SK-N-SH (cell line): Measurements from ENCODE around the gene FAM120B. TPM values are rescaled to one million over a fixed set of nuclear protein-coding genes. Genes with fewer than 3 reads are reported as not detected.

Source experiments
- CTCF ChIA-PET: fragments of 300-600, 350-600 bp; formaldehyde crosslinking; extraction: SDS; loops from one replicate; lab custom pipeline; 2021; lab: Yijun Ruan, JAX
- POLR2A ChIA-PET: fragments of 350-600 bp; sonication (Branson Sonifier 250); formaldehyde crosslinking; extraction: SDS; loops from one replicate; lab custom pipeline; 2020; ENCODE audit warnings: antibody characterized with exemption, inconsistent platforms; lab: Yijun Ruan, JAX
- DNase-seq: peaks from one replicate; pipeline ENCODE4 v3.0.0; 2012
- H2AFZ ChIP-seq: fragments of 200-600 bp; sonication (generic); 2 replicates; pipeline ENCODE4 v1.8.1; 2016; ENCODE audit warnings: antibody characterized with exemption, mild to moderate bottlenecking, low read depth
- H3F3A ChIP-seq: fragments of 200-600 bp; sonication (generic); replicated peaks from 2 replicates; pipeline ENCODE3; 2016; ENCODE audit warnings: antibody characterized with exemption, mild to moderate bottlenecking; ENCODE audit not compliant: insufficient read depth
- H3K27ac ChIP-seq, 2 experiments: fragments of 200-500 bp in 1 of 2; fragments of 200-600 bp in 1 of 2; sonication (Bioruptor generic) in 1 of 2; sonication (generic), shearing (Covaris generic) in 1 of 2; 2 replicates each; pipeline versions ENCODE4 v1.5.1 to v1.6.1; 2014 to 2016; ENCODE audit warnings: low read depth in 2 of 2, inconsistent platforms in 1 of 2, low read length in 1 of 2, mild to moderate bottlenecking in 1 of 2, mixed read lengths in 1 of 2
- H3K27me3 ChIP-seq: fragments of 200-600 bp; sonication (generic), shearing (Covaris generic); 2 replicates; pipeline ENCODE4 v1.6.1; 2016; ENCODE audit warnings: mixed run types; ENCODE audit not compliant: insufficient read depth
- H3K36me3 ChIP-seq, 2 experiments: fragments of 200-500 bp in 1 of 2; fragments of 200-600 bp in 1 of 2; sonication (Bioruptor generic) in 1 of 2; sonication (generic) in 1 of 2; replicated peaks in 1 of 2; 2 replicates each; pipeline versions ENCODE3 to v1.5.1; 2014 to 2016; ENCODE audit warnings: low read length in 1 of 2, mild to moderate bottlenecking in 1 of 2; ENCODE audit not compliant: insufficient read depth in 2 of 2, control insufficient read depth in 1 of 2
- H3K4me1 ChIP-seq, 2 experiments: fragments of 200-500 bp in 1 of 2; fragments of 200-600 bp in 1 of 2; sonication (Bioruptor generic) in 1 of 2; sonication (generic), shearing (Covaris generic) in 1 of 2; 2 replicates each; pipeline versions ENCODE4 v1.5.1 to v1.6.1; 2014 to 2016; ENCODE audit warnings: low read depth in 1 of 2, low read length in 1 of 2, mixed run types in 1 of 2; ENCODE audit not compliant: insufficient read depth in 2 of 2, control insufficient read depth in 1 of 2
- H3K4me2 ChIP-seq: fragments of 200-600 bp; sonication (generic), shearing (Covaris generic); 2 replicates; pipeline ENCODE4 v1.6.1; 2017; ENCODE audit warnings: mixed run types
- H3K4me3 ChIP-seq, 2 experiments: fragments of 200-500 bp in 1 of 2; fragments of 200-600 bp in 1 of 2; sonication (Bioruptor generic) in 1 of 2; sonication (generic), shearing (Covaris generic) in 1 of 2; 2 replicates each; pipeline versions ENCODE4 v1.5.1 to v1.8.1; 2014 to 2016; ENCODE audit warnings: low read depth in 2 of 2, inconsistent platforms in 1 of 2, low read length in 1 of 2, mild to moderate bottlenecking in 1 of 2, mixed read lengths in 1 of 2, moderate library complexity in 1 of 2
- H3K79me2 ChIP-seq: fragments of 200-600 bp; sonication (generic); 2 replicates; pipeline ENCODE4 v1.8.1; 2017; ENCODE audit warnings: mild to moderate bottlenecking; ENCODE audit not compliant: insufficient read depth
- H3K9ac ChIP-seq: fragments of 200-600 bp; sonication (generic); 2 replicates; pipeline ENCODE4 v1.6.1; 2017; ENCODE audit warnings: mixed run types
- H3K9me2 ChIP-seq: fragments of 200-600 bp; sonication (generic); 2 replicates; pipeline ENCODE4 v1.6.1; 2017; ENCODE audit warnings: mixed run types
- H3K9me3 ChIP-seq: fragments of 200-600 bp; sonication (generic); 2 replicates; pipeline ENCODE4 v1.6.1; 2017; ENCODE audit warnings: mixed run types, mild to moderate bottlenecking, moderate library complexity
- H4K20me1 ChIP-seq: fragments of 200-600 bp; sonication (generic); 2 replicates; pipeline ENCODE4 v1.6.1; 2017; ENCODE audit warnings: mild to moderate bottlenecking, mixed run types; ENCODE audit not compliant: insufficient read depth
- CHD2 ChIP-seq: fragments of 150-350 bp; IDR thresholded peaks from 2 replicates; pipeline ENCODE4 v1.6.1; 2018; ENCODE audit warnings: low read length; ENCODE audit not compliant: partially characterized antibody
- ELF1 ChIP-seq: IDR thresholded peaks from 2 replicates; pipeline ENCODE4 v1.4.0; 2012
- FOXM1 ChIP-seq: IDR thresholded peaks from 2 replicates; pipeline ENCODE4 v1.4.0; 2012; ENCODE audit warnings: low read depth, mild to moderate bottlenecking
- GATA2 ChIP-seq: sonication (generic); formaldehyde crosslinking; IDR thresholded peaks from 2 replicates; pipeline ENCODE4 v1.5.0; 2020; ENCODE audit warnings: mild to moderate bottlenecking, missing genetic modification reagents
- JUND ChIP-seq: IDR thresholded peaks from 2 replicates; pipeline ENCODE4 v1.4.0; 2012
- RAD21 ChIP-seq: IDR thresholded peaks from 2 replicates; pipeline ENCODE4 v1.6.1; 2012; ENCODE audit warnings: mild to moderate bottlenecking, low read length
- SMC3 ChIP-seq: IDR thresholded peaks from 2 replicates; pipeline ENCODE4 v1.6.1; 2012; ENCODE audit warnings: low read depth, low read length, improper control_type of control experiment
- TAF1 ChIP-seq: IDR thresholded peaks from 2 replicates; pipeline ENCODE4 v1.6.1; 2012; ENCODE audit warnings: low read depth, mild to moderate bottlenecking, low read length, moderate library complexity, borderline replicate concordance
- TCF12 ChIP-seq: IDR thresholded peaks from 2 replicates; pipeline ENCODE4 v1.4.0; 2012
- USF2 ChIP-seq: fragments of 150-350 bp; IDR thresholded peaks from 2 replicates; pipeline ENCODE4 v1.6.1; 2017; ENCODE audit warnings: antibody characterized with exemption, low read length, low read depth, borderline replicate concordance
- WGBS: methylation state at CpG from one replicate; pipeline ENCODE4 v1.1.6; 2017; ENCODE audit warnings: low lambda C conversion rate; 5-methylcytosine and 5-hydroxymethylcytosine counted together
- polyA plus RNA-seq, 3 experiments: library from polyadenylated mRNA; depleted of rRNA; stranded (reverse); fragments of >200 nt; gene quantifications; 2 replicates each; pipeline ENCODE4 v1.2.3, GENCODE V29; 2012

Gene FAM120B
- polyA plus RNA-seq, 1 of the 3 experiments (the other 2 are of a cell fraction) = 7.7 TPM

- POLR2A ChIA-PET = no interaction called here
- 94% methylated on average over 5 of the region's 5 CpGs for WGBS
Measured at GRCh38 chr6:170363255-170363654, 56.7 kb downstream of the FAM120B start.

GRCh38 chr6:170365121-170365520, 58.6 kb downstream of the FAM120B start:
- H3K27me3 ChIP-seq = no peaks in the 10 kb centered on the region
- no peaks in the 10 kb centered on the region for H4K20me1 ChIP-seq
- ChIA-PET POLR2A (no interaction called here), CTCF (interaction anchor here (1.6 kb wide), 1 partner anchor 152 kb away, joined by 4 read pairs; no protein-coding TSS in a partner anchor)
- no peak overlapping the region for H3K27ac ChIP-seq
- no peak for DNase-seq
- TF ChIP-seq SMC3 = no peak
- no peak for TF ChIP-seq FOXM1
- no peak for TF ChIP-seq USF2
- no peak for TF ChIP-seq GATA2
- no peak for TF ChIP-seq CHD2
- H3K9me3 ChIP-seq = no peaks in the 10 kb centered on the region
- WGBS = 100% methylated on average over 4 of the region's 4 CpGs
- H2AFZ ChIP-seq = no peak overlapping the region
- H3K9me2 ChIP-seq = no peaks in the 10 kb centered on the region
- no peak overlapping the region for H3K4me2 ChIP-seq
- H3K79me2 ChIP-seq = no peaks in the 10 kb centered on the region
- H3K4me1 ChIP-seq = peaks cover 0 to 21% of the 10 kb centered on the region in 2 experiments; a peak in 2 of 4 replicates
- no peaks in the 10 kb centered on the region for H3F3A ChIP-seq
- no peak overlapping the region for H3K4me3 ChIP-seq
- H3K9ac ChIP-seq = no peak overlapping the region
- H3K36me3 ChIP-seq = peaks cover 16 to 45% of the 10 kb centered on the region in 2 experiments

More at GRCh38 chr6:170363255-170363654, 56.7 kb downstream of the FAM120B start:
- no peak overlapping the region for H2AFZ ChIP-seq
- H4K20me1 ChIP-seq = no peaks in the 10 kb centered on the region
- H3K4me1 ChIP-seq = peaks cover 0 to 21% of the 10 kb centered on the region in 2 experiments; a peak in 2 of 4 replicates
- CTCF ChIA-PET = no interaction called here
- H3K9me3 ChIP-seq = no peaks in the 10 kb centered on the region
- no peaks in the 10 kb centered on the region for H3K27me3 ChIP-seq
- no peak for DNase-seq
- H3K4me3 ChIP-seq = no peak overlapping the region
- H3K4me2 ChIP-seq = no peak overlapping the region
- no peak overlapping the region for H3K9ac ChIP-seq
- TF ChIP-seq TCF12 = no peak
- H3K9me2 ChIP-seq = no peaks in the 10 kb centered on the region
- peaks cover 33 to 54% of the 10 kb centered on the region in 2 experiments for H3K36me3 ChIP-seq
- no peak overlapping the region for H3K27ac ChIP-seq
- H3K79me2 ChIP-seq = no peaks in the 10 kb centered on the region
- no peaks in the 10 kb centered on the region for H3F3A ChIP-seq

- ChIA-PET CTCF (interaction anchor here (0.9 to 1.6 kb wide), 3 partner anchors 151 to 575 kb away, joined by 3 to 4 read pairs (median 4); no protein-coding TSS in a partner anchor), POLR2A (no interaction called here)
- no peaks in the 10 kb centered on the region for H4K20me1 ChIP-seq
- no peak overlapping the region for H3K27ac ChIP-seq
- H3K4me3 ChIP-seq = no peak overlapping the region
- peak; percentile 33 for DNase-seq
- no peaks in the 10 kb centered on the region for H3K27me3 ChIP-seq
- no peak overlapping the region for H2AFZ ChIP-seq
- no peaks in the 10 kb centered on the region for H3K9me3 ChIP-seq
- no peaks in the 10 kb centered on the region for H3K79me2 ChIP-seq
- no peaks in the 10 kb centered on the region for H3K9me2 ChIP-seq
- H3F3A ChIP-seq = no peaks in the 10 kb centered on the region
- peaks cover 11 to 45% of the 10 kb centered on the region in 2 experiments for H3K36me3 ChIP-seq
- H3K9ac ChIP-seq = no peak overlapping the region
- WGBS = 78% methylated on average over 4 of the region's 7 CpGs
- no peak overlapping the region for H3K4me2 ChIP-seq
- TF ChIP-seq TAF1 (no peak), JUND (no peak), RAD21 (no peak), ELF1 (no peak)
- peaks cover 0 to 21% of the 10 kb centered on the region in 2 experiments; a peak in 2 of 4 replicates for H3K4me1 ChIP-seq
Measured at GRCh38 chr6:170365593-170365992, 59.0 kb downstream of the FAM120B start.
